ENCODE measurements around the gene FAM171A2. TPM values are rescaled to one million over a fixed set of nuclear protein-coding genes. Genes with fewer than 3 reads are reported as not detected.

Gene FAM171A2
- polyA plus RNA-seq, 3 donors, result 42.7 to 54.6 (median 49.1) TPM

GRCh38 chr17:44362949-44363612 lies 572 bp downstream of the FAM171A2 start:
- peak; percentile 21 for DNase-seq

GRCh38 chr17:44362459-44362948 lies 1.1 kb downstream of the FAM171A2 start:
- no peak for DNase-seq

GRCh38 chr17:44361292-44362260 lies 2.1 kb downstream of the FAM171A2 start:
- DNase-seq, result peak; percentile 28

GRCh38 chr17:44360826-44361225 lies 2.8 kb downstream of the FAM171A2 start:
- peak; percentile 87 for DNase-seq

- no peak for DNase-seq
Observed at GRCh38 chr17:44360144-44360533, 3.5 kb downstream of the FAM171A2 start.

GRCh38 chr17:44359458-44360143 lies 4.1 kb downstream of the FAM171A2 start:
- no peak for DNase-seq

GRCh38 chr17:44359006-44359405 lies 4.6 kb downstream of the FAM171A2 start:
- DNase-seq, result no peak

GRCh38 chr17:44358066-44358465 lies 5.6 kb downstream of the FAM171A2 start:
- no peak for DNase-seq

GRCh38 chr17:44356241-44356640 lies 7.4 kb downstream of the FAM171A2 start:
- no peak for DNase-seq

- DNase-seq, result no peak
Observed at GRCh38 chr17:44355642-44356099, 8.0 kb downstream of the FAM171A2 start.

GRCh38 chr17:44354582-44355561 lies 8.8 kb downstream of the FAM171A2 start:
- no peak for DNase-seq

GRCh38 chr17:44353672-44354331 lies 9.9 kb downstream of the FAM171A2 start:
- DNase-seq, result no peak

GRCh38 chr17:44352828-44353671 lies 10.6 kb downstream of the FAM171A2 start:
- DNase-seq, result no peak

GRCh38 chr17:44351961-44352827 lies 11.5 kb downstream of the FAM171A2 start:
- DNase-seq, result no peak

GRCh38 chr17:44351464-44351863 lies 12.2 kb downstream of the FAM171A2 start:
- no peak for DNase-seq

GRCh38 chr17:44350733-44351226 lies 12.9 kb downstream of the FAM171A2 start:
- DNase-seq, result no peak

GRCh38 chr17:44349553-44350070 lies 14.0 kb downstream of the FAM171A2 start:
- DNase-seq, result no peak

- no peak for DNase-seq
Observed at GRCh38 chr17:44348988-44349364, 14.7 kb downstream of the FAM171A2 start.

All from renal pelvis (tissue), 4 donors.